T follicular helper cell (primary cell): ENCODE data around the gene PACRGL.

Experiments
- DNase-seq: peaks from one replicate; pipeline ENCODE4 v3.0.0-alpha.2; 2020; ENCODE audit warnings: low read depth
- total RNA-seq, 2 experiments: gene quantifications; one replicate each; lab custom pipeline; 2026; lab: John Stamatoyannopoulos, UW

PACRGL gene
- total RNA-seq: 14.9 to 19.3 reads per million in 2 experiments

GRCh38 chr4:20700007-20700761 is at the start of gene PACRGL:
Gene PACRGL, plus strand, starts transcription at chr4:20700458. Its CDS starts 4,024 bp downstream, at chr4:20704482.
- DNase-seq: peak; percentile 90

DNA sequence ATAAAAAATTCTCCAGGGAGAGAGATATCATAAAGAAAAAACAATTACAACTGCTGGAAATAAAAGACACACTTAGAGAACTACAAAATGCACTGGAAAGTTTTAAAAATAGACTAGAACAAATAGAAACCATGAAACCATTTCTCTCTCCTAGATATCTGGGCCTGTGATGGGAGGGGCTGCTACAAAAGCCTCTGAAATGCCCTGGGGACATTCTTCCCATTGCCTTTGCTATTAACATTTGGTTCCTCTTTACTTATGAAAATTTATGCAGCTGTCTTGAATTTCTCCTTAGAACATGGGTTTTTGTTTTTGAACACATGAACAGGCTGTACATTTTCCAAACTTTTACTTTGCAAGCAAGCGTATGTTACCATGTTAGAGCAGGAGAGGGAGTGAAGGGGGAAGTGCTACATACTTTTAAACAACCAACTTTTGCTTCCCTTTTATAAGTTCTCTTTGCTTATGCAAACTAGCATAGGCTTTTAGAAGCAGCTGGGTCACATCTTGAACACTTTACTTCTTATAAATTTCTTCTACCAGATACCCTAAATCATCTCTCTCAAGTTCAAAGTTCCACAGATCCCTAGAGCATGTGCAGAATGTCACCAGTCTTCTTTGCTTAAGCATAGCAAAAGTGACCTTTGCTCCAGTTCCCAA is 47.9 kb upstream of the PACRGL start:
- no peak for DNase-seq

DNA sequence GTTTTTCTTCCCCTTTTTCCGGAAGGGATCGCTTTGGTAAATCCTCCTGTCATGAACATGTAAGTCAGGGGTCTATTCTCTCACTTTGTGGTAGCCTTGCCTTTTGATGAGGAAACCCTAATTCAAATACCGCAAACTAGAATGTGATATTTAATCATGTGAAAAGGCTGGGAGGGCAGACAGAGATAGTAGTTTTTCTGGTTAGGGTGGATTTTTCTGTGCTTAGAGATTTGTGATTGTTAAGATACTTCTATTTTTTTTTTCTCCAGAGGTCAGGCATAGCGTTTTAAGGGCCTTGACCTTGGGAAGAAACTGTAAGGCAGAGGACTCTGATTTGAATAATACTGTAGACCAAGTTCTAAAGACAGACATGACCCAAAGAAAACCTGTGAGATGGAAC is 41.8 kb upstream of the PACRGL start:
- DNase-seq: no peak

DNA sequence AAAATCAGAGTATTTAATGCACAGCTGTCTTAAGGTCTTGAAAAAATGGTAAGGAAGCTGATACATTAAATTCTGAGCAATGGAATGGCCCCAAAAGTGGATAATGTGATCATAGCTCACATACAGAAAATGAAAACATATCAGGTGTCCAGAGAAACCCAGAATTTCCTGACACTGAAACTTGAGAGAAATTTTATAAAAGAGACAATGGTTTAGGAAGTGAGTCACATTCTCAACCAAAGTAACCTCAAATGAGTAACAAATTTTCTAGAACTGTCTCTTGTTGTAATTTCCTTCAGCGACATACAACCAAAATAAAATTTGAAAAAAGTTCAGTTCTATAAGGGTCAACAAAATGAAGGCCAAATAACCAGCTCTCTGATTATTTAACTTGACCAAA is 37.4 kb upstream of the PACRGL start:
- DNase-seq: no peak

DNA sequence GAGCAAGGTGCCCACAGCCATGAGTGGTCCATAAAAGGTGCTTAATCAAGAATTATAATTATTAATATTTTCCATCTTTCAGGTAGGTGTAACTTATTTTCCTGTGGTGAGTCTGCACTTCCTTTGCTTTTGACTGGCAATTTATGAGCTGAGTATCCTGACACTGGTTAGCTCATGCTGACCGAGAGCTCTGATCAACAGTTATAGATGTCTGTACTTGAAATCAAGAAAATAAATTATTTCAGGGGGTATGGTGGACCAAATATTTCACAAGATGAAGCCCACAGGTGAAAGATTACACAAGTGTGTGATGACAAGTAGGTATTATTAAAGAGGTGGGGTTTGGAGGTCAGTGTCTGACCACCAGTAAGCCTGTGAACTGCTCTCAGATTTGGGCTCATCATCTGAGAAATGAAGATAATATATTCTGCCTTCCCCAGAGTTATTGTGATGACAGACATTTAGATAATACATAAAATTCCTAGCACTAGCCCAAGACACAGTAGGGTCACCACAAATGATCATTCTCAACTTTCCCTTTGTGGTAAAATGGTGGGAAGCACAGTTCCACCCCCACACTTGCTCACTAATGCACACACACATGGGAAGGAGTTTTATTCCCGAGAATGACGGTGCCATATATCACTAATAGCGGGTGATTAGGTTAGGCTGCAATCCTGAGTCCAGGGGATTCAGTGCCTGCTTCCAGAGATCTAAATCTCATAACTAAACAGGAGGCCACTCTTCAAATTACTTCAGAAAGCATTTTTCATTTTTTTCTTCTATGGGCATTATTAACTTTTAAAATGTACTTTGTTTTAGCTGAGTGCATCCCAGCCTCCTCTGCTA is 34.0 kb upstream of the PACRGL start:
- DNase-seq: no peak

GRCh38 chr4:20672262-20672661 is 28.0 kb upstream of the PACRGL start:
- DNase-seq: no peak

DNA sequence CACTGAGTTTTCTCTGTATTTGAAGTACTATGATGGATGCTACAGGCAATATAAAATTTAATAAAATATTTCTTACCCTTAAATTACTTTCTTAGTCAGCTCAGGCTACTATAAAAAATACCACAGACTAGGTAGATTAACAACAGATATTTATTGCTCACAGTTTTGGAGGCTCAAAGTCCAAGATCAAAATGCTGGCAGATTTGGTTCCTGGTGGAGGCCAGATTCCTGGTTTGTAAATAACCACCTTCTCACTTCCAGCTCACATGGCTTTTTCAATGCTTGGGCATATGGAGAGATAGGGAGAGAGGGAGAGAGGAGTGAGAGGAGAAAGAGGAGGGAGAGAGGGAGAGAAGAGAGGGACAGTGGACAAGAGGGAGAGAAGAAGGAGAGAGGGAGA is 24.5 kb upstream of the PACRGL start:
- DNase-seq: no peak

GRCh38 chr4:20676501-20677197 is 23.6 kb upstream of the PACRGL start:
- no peak for DNase-seq

GRCh38 chr4:20678400-20678799 is 21.9 kb upstream of the PACRGL start:
- no peak for DNase-seq

- DNase-seq: no peak
These were observed 20.3 kb upstream of the PACRGL start for GRCh38 chr4:20679951-20680350.

- no peak for DNase-seq
These were observed 19.5 kb upstream of the PACRGL start for GRCh38 chr4:20680736-20681135.

GRCh38 chr4:20681271-20681670 is 19.0 kb upstream of the PACRGL start:
- no peak for DNase-seq

DNA sequence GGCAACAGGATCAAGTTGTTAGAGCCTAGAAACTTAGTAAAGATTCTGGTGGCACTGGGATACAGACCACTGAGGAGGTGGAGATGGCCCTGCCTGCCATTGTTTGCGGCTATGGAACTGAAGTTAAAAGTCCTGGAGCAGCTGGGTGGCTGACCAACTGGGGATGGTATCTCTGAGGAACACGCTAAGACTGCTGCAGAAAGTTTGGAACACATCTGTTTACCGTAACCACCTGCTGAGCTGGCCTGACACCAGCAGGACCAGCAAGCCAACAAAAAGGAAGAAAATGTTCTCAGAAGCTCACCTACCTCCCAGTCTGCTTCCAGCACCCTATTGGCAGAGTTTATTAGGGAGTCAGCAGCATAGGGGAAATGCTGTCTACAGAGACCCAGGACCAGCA is 17.4 kb upstream of the PACRGL start:
- no peak for DNase-seq

- no peak for DNase-seq
These were observed 16.5 kb upstream of the PACRGL start for GRCh38 chr4:20683766-20684165.

DNA sequence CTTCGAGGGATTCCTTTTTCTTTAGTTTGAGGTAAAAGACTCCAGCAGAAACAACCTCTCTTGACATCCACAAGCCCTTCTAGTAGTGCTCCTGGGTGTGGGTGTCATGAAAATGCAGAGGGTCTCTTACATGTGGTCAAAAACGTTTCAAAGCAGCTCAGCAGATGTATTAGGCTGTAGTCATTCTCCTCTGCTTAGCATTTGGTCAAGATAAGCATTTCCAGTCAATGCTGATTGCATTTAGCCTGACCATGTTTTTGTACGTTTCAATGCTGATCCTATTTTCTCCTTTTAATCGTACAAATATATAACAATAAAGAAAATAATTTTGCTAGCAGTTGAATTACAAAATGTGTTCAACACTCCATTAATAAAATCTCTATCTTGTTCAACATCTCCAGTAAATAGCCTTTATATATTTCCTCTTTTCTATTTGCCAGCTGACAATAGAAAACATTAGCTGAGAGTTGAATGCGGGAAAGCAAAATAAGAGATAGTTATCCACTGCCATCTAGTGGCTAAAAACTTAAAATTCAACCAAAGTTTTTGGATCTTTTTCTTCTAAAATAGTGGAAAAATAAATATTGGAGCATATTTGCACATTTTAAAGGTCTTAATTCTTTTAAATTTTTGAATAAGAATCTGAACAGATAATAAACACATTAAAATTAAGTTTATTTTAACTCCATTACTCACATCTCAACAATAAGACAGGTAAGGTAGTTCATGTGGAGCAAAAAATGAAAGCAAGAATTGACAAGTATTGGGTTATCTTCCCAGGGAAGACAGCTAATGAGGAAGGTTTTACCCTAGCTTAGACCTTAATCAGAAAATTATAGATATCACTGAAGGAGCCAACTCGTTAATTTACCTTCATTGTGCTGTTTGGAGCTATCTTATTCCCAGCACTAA is 15.2 kb upstream of the PACRGL start:
- DNase-seq: no peak

GRCh38 chr4:20687864-20688263 is 12.4 kb upstream of the PACRGL start:
- no peak for DNase-seq

DNA sequence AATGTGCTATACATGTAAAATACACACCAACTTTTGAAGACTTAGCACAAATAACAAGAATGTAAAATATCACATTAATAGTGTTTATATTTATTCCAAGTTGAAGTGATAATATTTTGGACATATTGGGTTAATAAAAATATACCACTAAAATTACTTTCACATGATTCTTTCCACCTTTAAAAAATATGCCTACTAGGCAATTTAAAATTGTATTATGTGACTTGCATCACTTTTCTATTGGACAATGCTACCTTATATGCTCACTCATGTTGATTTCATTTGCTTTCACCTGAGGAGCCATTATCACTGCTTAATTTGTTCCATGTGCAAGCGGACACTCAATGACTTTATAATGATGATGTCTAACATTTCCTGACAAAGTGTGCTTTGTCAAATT is 3.4 kb upstream of the PACRGL start:
- no peak for DNase-seq

- no peak for DNase-seq
These were observed 1.9 kb upstream of the PACRGL start for GRCh38 chr4:20698382-20698781.

- DNase-seq: no peak
These were observed 1.4 kb upstream of the PACRGL start for GRCh38 chr4:20698820-20699219.

DNA sequence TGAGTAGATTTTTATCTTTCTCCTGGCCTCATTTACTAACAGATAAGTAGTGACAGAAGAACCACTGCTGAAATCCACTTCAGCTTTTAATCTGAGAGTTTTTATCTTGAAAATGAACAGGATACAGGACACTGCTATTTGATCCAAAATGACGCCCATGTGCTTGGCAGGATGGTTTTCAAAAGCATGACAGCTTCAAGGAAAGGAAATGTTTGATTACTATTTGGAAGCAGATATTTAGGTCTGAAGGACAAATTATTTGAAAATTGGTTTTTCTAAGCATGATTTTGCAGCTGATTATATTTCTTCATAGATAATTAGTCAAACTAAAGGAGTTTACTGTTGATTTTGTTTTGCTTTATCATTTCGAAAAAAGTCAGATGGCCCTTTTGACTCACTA is 11.1 kb downstream of the PACRGL start:
- no peak for DNase-seq

GRCh38 chr4:20723019-20723418 is 22.8 kb downstream of the PACRGL start:
- no peak for DNase-seq
